Measurements from ENCODE around the gene TP53AIP1. TPM values are rescaled to one million over a fixed set of nuclear protein-coding genes. Genes with fewer than 3 reads are reported as not detected.

Gene TP53AIP1
- total and polyA plus RNA-seq, 10 donors, result 0.03 to 0.14 (median 0.12) TPM; not detected in 6

- peaks cover 26 to 81% (median 60%) of the 10 kb centered on the region in 6 donors for H3K4me1 ChIP-seq
- WGBS, 5 donors, result 2 to 4% (median 3%) methylated on average over 31 to 45 of the region's 45 CpGs
- intact Hi-C loops (cut with DNase I; ENCODE audit: low total_unique reads), result no loop called here
- H3K9me3 ChIP-seq, result no peaks in the 10 kb centered on the region
- TF ChIP-seq POLR2A (IDR thresholded peaks at IDR 0.05) (no peak), CTCF (IDR thresholded peaks at IDR 0.05 in 8 of 11, conservative IDR thresholded peaks at IDR 0.05 in 3 of 11) (peak in 7 of 11 experiments; percentile 9 to 60 (median 57))
- peaks cover 0 to 74% (median 7%) of the 10 kb centered on the region in 7 donors for H3K27me3 ChIP-seq (replicated peaks in 1 of 7)
- H3K36me3 ChIP-seq, result peaks cover 0 to 8% (median 0%) of the 10 kb centered on the region in 6 donors
- peak overlapping the region in 7 of 8 donors; percentile 14 to 75 (median 51) for H3K27ac ChIP-seq
- no peak for DNase-seq
- peak overlapping the region; percentile 38 to 73 (median 52) for H3K4me3 ChIP-seq
Observed at GRCh38 chr11:128905345-128906184, 37.1 kb downstream of the TP53AIP1 start.

GRCh38 chr11:128904656-128905344, 37.9 kb downstream of the TP53AIP1 start:
- WGBS, 5 donors, result 6 to 8% (median 8%) methylated on average over 21 to 25 of the region's 25 CpGs
- peak overlapping the region; percentile 38 to 73 (median 52) for H3K4me3 ChIP-seq
- no peak for TF ChIP-seq CTCF (IDR thresholded peaks at IDR 0.05 in 8 of 11, conservative IDR thresholded peaks at IDR 0.05 in 3 of 11)
- TF ChIP-seq POLR2AphosphoS5 (IDR thresholded peaks at IDR 0.05), result peak in 1 of 3 donors; percentile 33
- TF ChIP-seq POLR2A (IDR thresholded peaks at IDR 0.05), result no peak
- DNase-seq, result peak; percentile 83
- H3K27ac ChIP-seq, result peak overlapping the region in 7 of 8 donors; percentile 14 to 75 (median 51)
- peaks cover 0 to 74% (median 7%) of the 10 kb centered on the region in 7 donors for H3K27me3 ChIP-seq (replicated peaks in 1 of 7)
- peaks cover 26 to 84% (median 60%) of the 10 kb centered on the region in 6 donors for H3K4me1 ChIP-seq
- H3K36me3 ChIP-seq, result peaks cover 0 to 8% (median 0%) of the 10 kb centered on the region in 6 donors
- intact Hi-C loops (cut with DNase I; ENCODE audit: low total_unique reads), result no loop called here
- H3K9me3 ChIP-seq, result no peaks in the 10 kb centered on the region

GRCh38 chr11:128904303-128904655, 38.4 kb downstream of the TP53AIP1 start:
- intact Hi-C loops (cut with DNase I; ENCODE audit: low total_unique reads), result no loop called here
- Histone ChIP-seq H3K27me3 (replicated peaks in 1 of 7) (peaks cover 0 to 70% (median 7%) of the 10 kb centered on the region in 7 donors), H3K36me3 (peaks cover 0 to 8% (median 0%) of the 10 kb centered on the region in 6 donors), H3K4me1 (peaks cover 26 to 84% (median 57%) of the 10 kb centered on the region in 6 donors), H3K27ac (peak overlapping the region in 2 of 8 donors; percentile 60 to 75), H3K9me3 (no peaks in the 10 kb centered on the region), H3K4me3 (no peak overlapping the region)
- 73 to 85% (median 77%) methylated on average over 14 of the region's 14 CpGs for WGBS, 5 donors
- no peak for TF ChIP-seq POLR2A (IDR thresholded peaks at IDR 0.05)
- TF ChIP-seq POLR2AphosphoS5 (IDR thresholded peaks at IDR 0.05), result no peak
- no peak for TF ChIP-seq CTCF (IDR thresholded peaks at IDR 0.05 in 8 of 11, conservative IDR thresholded peaks at IDR 0.05 in 3 of 11)
- DNase-seq, result no peak

Measured in spleen (tissue), 11 donors.